HG03520 (cell line): Measurements from ENCODE around the gene CACNA2D2.

Experiments
- ATAC-seq: cut with Tn5 transposase; IDR thresholded peaks from one replicate; pipeline ENCODE4 v1.9.1; 2021; ENCODE audit warnings: mild to moderate bottlenecking, moderate library complexity; ENCODE audit not compliant: unreplicated experiment

The CACNA2D2 gene

DNA sequence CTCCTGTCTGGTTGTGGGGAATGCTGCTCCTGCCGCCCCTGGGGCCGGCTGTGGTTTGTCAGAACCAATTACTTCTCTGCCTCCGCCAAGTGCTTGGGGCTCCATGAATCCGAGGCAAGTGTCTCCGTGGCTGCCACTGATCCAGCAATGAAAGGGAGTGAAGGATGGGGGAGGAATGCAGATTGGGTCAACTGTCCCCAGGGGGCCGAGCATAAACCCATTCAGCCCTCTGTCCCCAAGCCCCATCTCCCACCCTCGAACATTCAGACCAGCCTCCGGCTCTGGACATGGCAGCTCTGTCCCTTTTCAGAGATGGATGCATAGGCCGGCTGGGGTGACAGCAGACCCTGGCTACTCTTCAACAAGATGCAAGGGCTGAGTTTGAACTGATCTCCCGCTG, 35.5 kb downstream of the CACNA2D2 start:
- no peak for ATAC-seq

GRCh38 chr3:50466177-50466576, 37.3 kb downstream of the CACNA2D2 start:
- no peak for ATAC-seq

DNA sequence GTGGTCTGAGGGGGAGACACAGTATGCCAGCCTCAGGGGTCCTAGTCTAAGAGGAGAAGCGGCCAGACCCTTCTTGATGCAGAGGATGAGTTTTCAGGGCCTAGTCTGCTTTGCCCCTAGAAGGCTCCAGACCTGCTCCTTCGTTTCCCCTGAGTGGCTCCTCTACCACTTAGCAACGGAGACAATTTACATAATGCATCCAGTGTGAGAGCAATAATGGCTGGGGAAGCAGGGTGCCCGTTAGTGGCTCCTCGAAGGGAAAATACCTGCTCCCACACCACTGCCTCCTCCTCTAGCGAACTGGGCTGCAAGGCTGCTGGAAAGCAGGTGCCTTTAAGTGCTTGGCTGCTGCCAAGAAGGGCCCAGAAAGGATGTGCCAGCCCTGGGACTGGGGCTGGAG, 38.9 kb downstream of the CACNA2D2 start:
- no peak for ATAC-seq

- ATAC-seq: no peak
Measured at GRCh38 chr3:50459785-50460184, 43.6 kb downstream of the CACNA2D2 start.

- no peak for ATAC-seq
Measured at GRCh38 chr3:50457988-50458387, 45.4 kb downstream of the CACNA2D2 start.

DNA sequence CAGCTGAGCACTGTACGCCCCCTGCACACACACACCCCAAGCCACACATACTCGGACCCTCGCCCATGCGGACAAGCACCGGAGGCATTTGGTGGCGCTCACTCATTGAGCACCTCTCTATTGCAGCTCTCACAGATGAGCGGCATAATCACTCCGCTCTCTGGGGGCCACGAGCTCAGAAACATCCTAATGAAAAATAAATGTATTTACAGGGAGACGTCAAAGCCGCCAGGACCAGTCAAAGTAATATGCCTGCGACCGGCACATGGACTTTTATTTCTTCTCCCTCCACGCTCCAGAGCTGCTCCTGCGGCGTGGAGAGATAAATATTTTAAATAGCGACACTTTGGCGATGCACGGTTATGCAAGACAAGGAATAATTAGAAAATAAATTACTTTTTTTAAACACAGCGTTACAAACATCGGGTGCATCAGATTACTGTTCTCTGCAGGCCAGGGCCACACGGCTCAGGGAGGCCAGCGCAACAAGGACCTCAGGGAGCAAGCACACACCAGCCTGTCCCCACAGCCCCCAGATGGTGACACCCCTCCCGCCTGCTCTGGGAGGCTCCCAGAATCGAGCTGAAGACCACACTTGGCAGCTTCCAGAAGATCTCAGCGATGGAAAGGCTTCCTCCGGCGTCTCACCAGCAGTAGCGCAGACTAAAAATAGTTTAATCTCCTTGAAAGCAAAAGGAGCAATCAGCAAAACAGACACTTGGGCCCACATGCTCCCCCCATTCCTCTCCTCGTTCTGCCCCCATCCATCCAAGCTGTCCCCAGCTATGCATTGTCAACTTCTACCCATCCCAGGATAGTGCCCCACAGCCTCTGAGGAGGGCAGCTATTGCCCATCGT, 48.0 kb downstream of the CACNA2D2 start:
- no peak for ATAC-seq

DNA sequence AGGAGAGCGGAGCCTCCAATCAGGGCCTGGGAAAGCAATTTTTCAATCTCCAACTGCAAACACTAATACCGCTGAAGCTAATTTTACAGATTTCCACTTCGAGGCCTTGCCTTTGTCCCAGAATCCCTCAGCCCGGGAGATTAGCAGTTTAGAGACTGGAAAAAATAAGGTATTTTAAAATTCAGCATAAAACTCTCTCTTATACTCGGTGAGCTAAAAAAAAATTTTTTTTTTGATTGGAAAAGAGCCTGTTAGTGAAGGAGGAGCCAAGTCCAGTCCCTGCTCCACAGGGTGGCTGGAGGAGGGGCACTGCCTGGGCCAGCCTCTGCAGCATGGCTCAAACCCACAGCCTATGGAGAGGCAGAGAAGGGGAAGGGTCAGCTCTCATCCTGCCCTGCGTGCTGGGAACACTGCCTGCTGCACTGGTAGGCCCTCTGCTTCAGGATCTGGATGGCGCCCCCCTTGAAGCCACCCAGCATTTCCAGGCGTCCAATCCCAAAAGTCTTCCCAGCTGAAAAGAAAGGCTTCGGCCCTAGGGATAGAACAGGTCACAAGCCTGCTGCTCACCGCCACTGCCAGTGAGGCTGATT, 48.9 kb downstream of the CACNA2D2 start:
- ATAC-seq: no peak

DNA sequence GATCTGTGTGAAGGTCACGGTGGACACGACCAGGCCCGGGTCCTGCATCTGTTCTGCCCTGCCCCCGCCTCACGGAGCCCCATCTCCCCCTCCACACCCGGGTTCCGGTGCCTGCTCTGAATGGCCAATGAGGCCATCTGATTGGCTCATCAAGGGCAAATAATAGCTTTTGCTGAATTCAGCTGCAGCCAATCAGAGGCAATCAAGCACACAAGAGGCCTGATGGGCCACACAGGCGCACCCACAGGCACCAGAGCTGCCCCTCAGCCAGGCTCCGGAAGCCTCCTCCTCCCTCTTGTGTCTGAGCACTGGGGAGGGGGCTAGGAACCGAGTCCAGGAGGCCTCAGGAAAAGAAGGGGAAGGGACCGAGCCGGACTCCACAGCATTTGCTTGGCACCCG, 49.5 kb downstream of the CACNA2D2 start:
- no peak for ATAC-seq

- ATAC-seq: no peak
Measured at GRCh38 chr3:50450209-50450921, 53.1 kb downstream of the CACNA2D2 start.

DNA sequence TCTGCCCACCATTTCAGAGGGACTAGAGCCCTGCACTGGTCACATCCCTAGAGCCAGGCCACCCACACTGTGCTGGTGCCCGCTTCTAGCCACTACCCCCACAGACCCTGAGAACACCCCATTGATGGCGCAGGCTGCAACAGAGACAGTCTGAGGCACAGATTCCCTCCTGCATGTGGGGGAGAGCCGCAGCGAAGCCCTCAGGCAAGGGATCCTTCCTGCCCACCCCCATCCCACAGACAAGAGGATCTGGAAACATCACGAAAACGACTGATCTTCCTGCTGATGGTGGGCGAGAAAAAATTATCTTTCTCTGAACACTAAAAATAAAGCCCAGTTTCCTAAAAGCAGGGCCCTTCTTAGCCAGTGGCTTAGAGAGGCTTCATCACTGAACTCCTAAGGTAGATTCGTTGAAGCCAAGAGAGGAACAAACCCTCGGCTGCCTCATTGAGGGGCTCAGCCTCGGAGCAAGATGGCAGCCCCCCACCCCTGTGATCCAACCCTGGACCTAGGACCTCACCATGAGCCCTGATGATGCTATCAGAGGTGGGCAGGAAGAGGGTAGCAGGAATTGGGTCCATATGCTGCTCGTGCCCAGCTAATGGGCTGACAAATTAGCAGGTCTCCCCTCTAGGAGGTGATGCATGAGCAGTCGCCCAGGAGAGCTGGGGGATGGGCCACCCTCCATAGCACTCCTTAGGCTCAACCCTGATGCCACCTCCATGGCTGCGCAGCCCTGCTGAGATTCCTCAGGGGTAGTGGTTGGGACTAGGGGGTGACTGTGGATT, 54.5 kb downstream of the CACNA2D2 start:
- no peak for ATAC-seq

GRCh38 chr3:50447290-50447840, 56.1 kb downstream of the CACNA2D2 start:
- no peak for ATAC-seq

- ATAC-seq: no peak
Measured at GRCh38 chr3:50445919-50446318, 57.5 kb downstream of the CACNA2D2 start.

GRCh38 chr3:50444782-50445181, 58.7 kb downstream of the CACNA2D2 start:
- ATAC-seq: no peak

- no peak for ATAC-seq
Measured at GRCh38 chr3:50444213-50444612, 59.2 kb downstream of the CACNA2D2 start.

GRCh38 chr3:50442945-50443579, 60.4 kb downstream of the CACNA2D2 start:
- ATAC-seq: no peak

- no peak for ATAC-seq
Measured at GRCh38 chr3:50441424-50442217, 61.8 kb downstream of the CACNA2D2 start.

DNA sequence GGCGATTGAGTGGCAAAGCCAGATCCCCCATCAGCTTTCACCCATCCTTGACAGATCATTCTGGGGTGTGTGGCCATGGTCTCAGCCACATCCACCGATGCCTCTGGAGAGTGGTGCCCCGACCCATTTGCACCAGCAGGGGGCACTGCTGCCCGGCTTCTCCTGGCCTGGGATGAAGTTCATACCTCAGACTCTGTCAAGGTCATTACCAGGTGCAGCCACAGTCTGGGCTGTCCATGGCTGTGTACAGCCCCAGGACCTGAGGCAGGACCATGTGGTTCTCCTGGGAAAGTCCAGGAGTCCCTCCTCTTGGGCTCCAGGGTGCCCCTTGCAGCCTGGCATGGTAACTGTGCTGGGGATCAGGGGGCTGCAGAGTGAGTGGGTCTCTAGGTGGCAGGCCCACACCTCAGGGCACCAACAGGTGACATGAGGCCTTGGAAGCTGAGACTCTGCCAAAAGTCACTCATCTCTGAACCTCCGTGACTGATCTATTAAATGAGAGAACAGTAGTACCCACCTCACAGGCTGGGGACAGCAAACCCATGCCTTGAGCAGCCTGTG, 67.2 kb downstream of the CACNA2D2 start:
- peak; percentile 65 for ATAC-seq

DNA sequence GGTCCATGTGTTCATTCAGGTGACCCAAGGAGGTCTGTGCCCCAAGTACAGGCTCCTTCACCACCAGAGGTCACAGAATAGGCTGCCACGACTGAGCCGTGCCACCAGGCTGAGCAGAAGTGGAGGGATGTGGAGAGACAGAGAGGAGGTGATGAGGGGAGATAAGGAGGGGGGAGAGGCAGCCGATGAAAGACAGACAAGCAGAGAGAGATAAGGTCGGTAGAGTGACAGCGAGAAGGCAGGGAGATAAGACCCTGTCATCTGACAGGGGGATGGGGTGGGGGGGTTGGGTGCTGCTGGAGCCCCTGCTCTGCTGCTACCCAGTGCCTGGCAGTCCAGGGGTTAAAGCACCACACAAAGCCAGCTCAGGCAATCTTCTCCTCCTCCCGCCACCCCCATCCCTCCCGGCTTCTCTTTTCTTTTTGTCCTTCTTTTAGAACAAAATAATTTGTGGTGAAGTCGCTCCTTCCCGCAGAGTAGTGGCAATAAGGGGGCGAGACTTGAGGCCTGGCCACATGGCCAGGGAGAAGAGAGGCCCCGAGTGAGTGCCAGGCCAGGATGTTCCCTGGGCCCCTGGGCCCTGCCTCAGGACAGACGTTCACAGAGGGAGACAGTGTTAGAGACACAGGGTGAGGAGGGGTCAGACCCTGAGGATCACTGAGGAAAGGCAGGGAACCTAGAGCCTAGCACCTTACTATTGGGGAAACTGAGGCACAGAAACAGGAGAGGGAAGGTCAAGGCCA, 67.9 kb downstream of the CACNA2D2 start:
- no peak for ATAC-seq
